Muscle layer of colon (tissue), 2 donors: ENCODE data around the gene ARHGEF19.

Source experiments
- H3K27ac ChIP-seq: one replicate; pipeline ENCODE4 v1.7.0; 2013; ENCODE audit warnings: low read depth, mild to moderate bottlenecking, low read length, moderate library complexity
- H3K27me3 ChIP-seq, 2 donors: one replicate each; pipeline ENCODE4 v1.7.0; 2013; ENCODE audit warnings: low read length in 2 of 2, mild to moderate bottlenecking in 2 of 2; ENCODE audit not compliant: insufficient read depth in 2 of 2, control insufficient read depth in 1 of 2
- H3K36me3 ChIP-seq: one replicate; pipeline ENCODE4 v1.7.0; 2013; ENCODE audit warnings: mild to moderate bottlenecking, low read length; ENCODE audit not compliant: insufficient read depth
- H3K4me1 ChIP-seq: one replicate; pipeline ENCODE4 v1.7.0; 2013; ENCODE audit warnings: mild to moderate bottlenecking, low read length; ENCODE audit not compliant: insufficient read depth
- H3K4me3 ChIP-seq, 2 donors: one replicate each; pipeline ENCODE4 v1.7.0; 2013; ENCODE audit warnings: low read length in 2 of 2, low read depth in 1 of 2, mild to moderate bottlenecking in 1 of 2, moderate library complexity in 1 of 2
- H3K9ac ChIP-seq: one replicate; pipeline ENCODE4 v1.7.0; 2013; ENCODE audit warnings: low read length
- H3K9me3 ChIP-seq: one replicate; pipeline ENCODE4 v1.7.0; 2013; ENCODE audit warnings: mild to moderate bottlenecking, low read length
- donor health status: abdominal sarcoma.
- donor health status: Adenocarcinoma of cecum.

Gene ARHGEF19

DNA sequence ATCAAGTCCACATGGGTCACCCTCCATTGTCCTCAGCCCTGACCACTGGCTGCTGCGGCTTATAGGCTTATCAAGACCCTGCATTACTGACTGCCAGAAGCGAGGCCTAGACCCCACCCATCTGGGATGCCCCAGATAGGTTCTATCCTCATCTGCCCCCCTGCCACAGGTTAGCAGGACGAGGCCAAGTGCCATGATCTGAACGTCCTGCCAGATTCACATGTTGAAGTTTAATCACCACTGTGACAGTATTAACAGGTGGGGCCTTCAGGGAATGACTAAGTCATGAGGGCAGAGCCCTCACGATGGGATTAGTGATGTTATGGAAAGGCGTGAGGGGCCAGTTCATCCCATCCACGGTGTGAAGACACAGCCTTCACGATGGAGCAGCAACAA is 30.8 kb upstream of the ARHGEF19 start:
- no peaks in the 10 kb centered on the region for H3K9me3 ChIP-seq
- no peak overlapping the region for H3K4me3 ChIP-seq
- H3K27me3 ChIP-seq = no peaks in the 10 kb centered on the region
- H3K4me1 ChIP-seq = peaks cover 17% of the 10 kb centered on the region
- H3K36me3 ChIP-seq = peaks cover 5% of the 10 kb centered on the region
- H3K27ac ChIP-seq = no peak overlapping the region
- H3K9ac ChIP-seq = no peak overlapping the region

DNA sequence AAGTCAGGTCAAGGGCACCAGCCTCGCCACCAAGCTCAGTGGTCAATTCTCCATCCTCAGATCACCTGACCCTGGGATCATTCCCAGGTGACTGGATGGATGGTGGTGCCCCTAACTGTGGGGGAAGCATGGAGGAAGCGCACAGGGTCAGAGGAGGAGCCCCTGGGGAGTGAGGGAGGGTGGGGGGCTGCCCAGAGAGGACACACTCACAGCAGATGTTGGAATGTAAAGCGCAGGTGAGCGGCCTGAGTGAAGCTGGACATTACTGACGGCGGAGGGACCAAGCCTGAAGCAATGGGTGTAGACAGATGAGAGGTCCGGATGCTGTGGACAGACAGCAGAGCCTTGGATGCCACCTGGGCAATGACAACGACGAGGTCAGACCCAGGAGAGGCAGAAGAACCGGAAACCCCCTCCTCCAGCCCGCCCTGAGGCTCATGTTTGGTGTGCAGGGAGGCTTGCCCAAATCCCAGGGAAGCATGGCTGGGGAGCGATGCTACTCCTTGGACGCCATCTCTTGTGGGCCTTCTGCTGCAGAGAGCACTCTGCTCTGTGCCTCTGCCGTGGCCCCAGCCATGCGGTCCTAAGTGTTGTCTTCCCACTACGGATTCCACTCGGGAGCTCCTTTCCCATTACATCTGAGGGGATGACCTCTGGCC is 30.2 kb upstream of the ARHGEF19 start:
- no peak overlapping the region for H3K27ac ChIP-seq
- no peaks in the 10 kb centered on the region for H3K27me3 ChIP-seq
- H3K9ac ChIP-seq = no peak overlapping the region
- no peak overlapping the region for H3K4me3 ChIP-seq
- no peaks in the 10 kb centered on the region for H3K9me3 ChIP-seq
- H3K36me3 ChIP-seq = peaks cover 5% of the 10 kb centered on the region
- H3K4me1 ChIP-seq = peaks cover 14% of the 10 kb centered on the region

DNA sequence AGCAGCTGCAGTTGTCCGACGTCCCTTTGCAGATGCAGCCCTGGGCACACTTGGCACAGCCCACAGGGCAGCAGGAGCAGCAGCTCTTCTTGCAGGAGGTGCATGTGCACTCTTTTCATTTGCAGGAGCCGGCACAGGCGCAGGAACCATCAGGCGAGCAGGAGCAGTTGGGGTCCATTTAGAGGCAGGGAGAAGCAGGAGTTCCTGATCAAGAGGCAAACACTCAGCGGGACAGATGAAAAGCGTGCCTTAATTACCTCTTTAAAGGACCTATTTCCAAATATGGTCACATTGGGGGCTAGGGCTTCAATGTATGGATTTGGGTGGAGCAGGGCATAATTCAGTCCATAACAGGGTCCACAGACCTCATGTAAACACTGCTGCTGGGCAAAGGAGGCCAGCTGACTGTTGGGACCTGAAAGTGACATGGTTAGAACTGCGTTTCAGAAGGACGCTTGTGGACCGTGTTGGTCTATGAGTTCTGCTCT is 28.8 kb upstream of the ARHGEF19 start:
- H3K4me3 ChIP-seq = no peak overlapping the region
- H3K27me3 ChIP-seq = no peaks in the 10 kb centered on the region
- H3K36me3 ChIP-seq = no peaks in the 10 kb centered on the region
- H3K9me3 ChIP-seq = no peaks in the 10 kb centered on the region
- no peak overlapping the region for H3K27ac ChIP-seq
- peaks cover 20% of the 10 kb centered on the region for H3K4me1 ChIP-seq
- no peak overlapping the region for H3K9ac ChIP-seq

DNA sequence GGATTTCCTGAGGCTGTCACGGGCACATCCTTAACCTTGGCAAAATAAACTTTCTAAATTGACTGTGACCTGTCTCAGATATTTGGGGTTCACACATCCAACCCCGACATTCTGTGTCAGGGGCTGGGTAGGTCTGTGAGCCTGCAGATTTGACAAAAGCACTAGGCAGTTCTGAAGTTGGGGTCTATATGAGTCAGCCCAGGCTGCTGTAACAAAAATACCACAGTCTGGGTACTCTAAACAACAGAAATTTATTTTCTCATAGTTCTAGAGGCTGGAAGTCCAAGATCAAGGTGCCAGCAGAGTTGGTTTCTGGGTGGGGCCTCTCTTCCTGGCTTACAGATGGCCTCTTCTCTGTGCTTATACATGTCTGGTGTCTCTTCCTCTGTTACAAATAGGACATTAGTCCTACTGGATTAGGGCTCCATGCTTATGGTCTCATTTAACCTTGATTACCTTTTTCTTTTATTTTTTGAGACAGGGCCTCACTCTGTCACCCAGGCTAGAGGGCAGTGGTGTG is 27.6 kb upstream of the ARHGEF19 start:
- Histone ChIP-seq H3K4me1 (peaks cover 24% of the 10 kb centered on the region), H3K27ac (no peak overlapping the region), H3K36me3 (no peaks in the 10 kb centered on the region), H3K27me3 (no peaks in the 10 kb centered on the region), H3K9me3 (no peaks in the 10 kb centered on the region), H3K4me3 (no peak overlapping the region), H3K9ac (no peak overlapping the region)

DNA sequence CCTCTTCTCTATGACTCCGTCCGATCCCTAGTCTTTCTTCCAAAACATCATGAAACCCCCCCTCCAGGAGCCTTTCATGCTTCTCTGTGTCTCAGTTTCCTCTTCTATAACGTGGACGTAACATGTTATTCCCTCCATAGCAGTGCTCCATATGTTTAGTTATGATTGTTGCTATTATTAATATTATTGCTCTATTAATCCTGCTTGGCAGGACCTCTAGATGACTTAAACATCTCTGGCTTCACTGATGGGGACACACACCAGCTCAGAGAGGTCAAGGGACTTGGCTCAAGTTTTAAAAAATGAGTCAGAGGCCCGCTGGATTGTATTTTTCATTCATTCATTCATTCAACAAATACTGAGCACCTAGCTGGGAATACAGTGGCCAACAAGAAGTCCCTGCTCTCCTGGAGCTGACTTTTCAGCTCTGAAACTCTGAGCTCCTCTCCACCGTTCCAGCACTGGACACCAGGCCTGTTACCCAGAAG is 24.9 kb upstream of the ARHGEF19 start:
- Histone ChIP-seq H3K4me1 (peaks cover 15% of the 10 kb centered on the region), H3K4me3 (peak overlapping the region; percentile 75 to 77)

DNA sequence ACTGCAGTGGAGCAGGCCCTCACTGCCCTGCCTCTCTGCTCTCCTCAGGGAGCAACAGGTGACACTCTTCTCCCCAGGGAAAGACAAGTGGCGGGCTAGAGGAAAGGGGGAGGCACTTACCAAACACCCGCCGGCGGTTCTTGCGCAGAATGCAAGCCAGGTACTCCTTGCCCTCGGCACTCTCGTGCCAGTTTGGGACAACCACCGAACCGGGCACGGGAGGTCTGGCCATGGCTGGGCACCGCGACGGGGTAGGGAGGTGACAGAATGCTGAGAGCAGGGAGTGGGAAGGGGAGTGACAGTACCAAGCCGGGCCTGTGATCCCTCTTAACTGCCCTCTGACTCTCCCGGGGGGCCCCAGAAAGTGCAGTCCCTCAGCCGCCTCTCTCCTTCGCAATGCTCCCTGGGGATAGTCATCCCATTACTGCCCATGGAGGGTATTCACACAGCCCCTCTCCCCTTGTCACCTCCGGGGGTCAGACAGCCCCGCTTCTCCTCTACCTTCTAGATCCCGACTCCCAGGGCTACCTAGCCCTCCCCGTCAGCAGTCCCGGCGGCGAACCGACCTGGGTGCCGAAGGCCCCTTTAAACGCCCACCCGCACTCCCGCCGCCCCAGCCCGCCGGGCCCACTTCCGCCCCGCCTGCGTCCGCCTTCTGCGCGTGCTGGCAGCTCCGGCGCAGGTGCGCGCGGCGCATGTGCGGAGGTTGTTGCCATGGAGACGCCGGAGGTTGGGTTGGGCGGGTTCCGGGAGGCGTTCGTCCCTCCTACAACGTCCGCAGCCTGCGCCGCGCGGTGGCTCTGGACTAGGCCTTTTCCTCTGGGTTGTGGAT is 24.3 kb upstream of the ARHGEF19 start, which contains the start of gene CPLANE2:
Gene CPLANE2 (minus strand): TSS at position 673 of the 832 bp plus-strand sequence. CDS start 441 bp downstream, at position 232.
- Histone ChIP-seq H3K4me1 (peaks cover 15% of the 10 kb centered on the region), H3K4me3 (peak within 1 kb of the TSS; percentile 75 to 77), H3K27ac (peak within 1 kb of the TSS; percentile 82), H3K9me3 (no peaks in the 10 kb centered on the region), H3K27me3 (no peaks in the 10 kb centered on the region), H3K36me3 (no peaks in the 10 kb centered on the region), H3K9ac (peak within 1 kb of the TSS; percentile 77)

More for the DNA sequence above, 24.9 kb upstream of the ARHGEF19 start:
- Histone ChIP-seq H3K27ac (peak overlapping the region; percentile 82), H3K9ac (no peak overlapping the region), H3K9me3 (no peaks in the 10 kb centered on the region), H3K27me3 (no peaks in the 10 kb centered on the region), H3K36me3 (no peaks in the 10 kb centered on the region)

DNA sequence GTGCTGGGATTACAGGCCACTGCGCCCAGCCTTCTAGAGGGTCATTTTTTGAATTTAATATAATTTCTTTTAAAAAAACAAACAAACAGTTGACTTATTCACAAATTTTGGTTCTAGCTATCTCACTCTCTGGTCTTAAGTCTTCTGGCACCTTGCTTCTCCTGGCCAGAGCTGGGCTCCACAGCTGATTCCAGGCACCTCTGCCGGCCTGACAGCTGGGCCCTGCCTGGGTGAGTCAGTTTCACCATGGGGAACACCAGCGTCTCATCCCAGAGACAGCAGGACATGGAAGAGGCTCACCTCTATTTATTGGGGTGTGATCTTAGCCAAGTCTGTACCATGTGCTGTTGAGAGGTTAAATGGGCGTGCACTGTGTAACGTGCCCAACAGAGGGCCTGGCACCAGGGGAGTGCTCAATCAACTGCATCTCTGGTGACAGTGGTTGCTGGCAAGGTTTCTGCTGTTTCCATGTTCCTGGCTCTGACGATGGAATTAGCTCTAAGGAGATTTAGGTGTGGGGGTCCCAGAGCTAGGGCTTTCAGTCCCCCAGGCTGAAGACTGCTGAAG is 23.6 kb upstream of the ARHGEF19 start:
- Histone ChIP-seq H3K27ac (peak overlapping the region; percentile 71), H3K4me1 (peaks cover 15% of the 10 kb centered on the region)

DNA sequence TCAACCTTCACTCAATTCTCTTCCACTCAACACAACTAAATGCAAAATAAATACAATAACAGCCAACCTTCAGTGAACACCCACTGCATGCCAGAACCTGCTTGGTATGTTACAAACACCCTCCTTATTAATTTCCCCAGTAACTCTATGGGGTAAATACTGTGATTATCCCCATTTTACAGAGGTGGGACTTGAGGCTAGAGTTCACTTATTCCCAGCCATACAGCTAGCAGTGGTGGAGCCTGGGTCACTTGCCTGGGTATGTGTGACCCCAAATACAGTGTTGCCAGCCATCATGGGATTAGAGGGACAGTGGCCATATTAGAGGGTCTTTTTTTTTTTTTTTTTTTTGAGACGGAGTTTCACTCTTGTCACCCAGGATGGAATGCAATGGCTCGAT is 22.9 kb upstream of the ARHGEF19 start:
- no peak overlapping the region for H3K27ac ChIP-seq
- H3K36me3 ChIP-seq = no peaks in the 10 kb centered on the region
- no peak overlapping the region for H3K4me3 ChIP-seq
- H3K9me3 ChIP-seq = no peaks in the 10 kb centered on the region
- no peaks in the 10 kb centered on the region for H3K27me3 ChIP-seq
- peaks cover 15% of the 10 kb centered on the region for H3K4me1 ChIP-seq
- no peak overlapping the region for H3K9ac ChIP-seq

More for the DNA sequence above, 23.6 kb upstream of the ARHGEF19 start:
- no peaks in the 10 kb centered on the region for H3K27me3 ChIP-seq
- H3K36me3 ChIP-seq = no peaks in the 10 kb centered on the region
- H3K9ac ChIP-seq = peak overlapping the region; percentile 77
- H3K9me3 ChIP-seq = no peaks in the 10 kb centered on the region
- peak overlapping the region; percentile 75 to 77 for H3K4me3 ChIP-seq

DNA sequence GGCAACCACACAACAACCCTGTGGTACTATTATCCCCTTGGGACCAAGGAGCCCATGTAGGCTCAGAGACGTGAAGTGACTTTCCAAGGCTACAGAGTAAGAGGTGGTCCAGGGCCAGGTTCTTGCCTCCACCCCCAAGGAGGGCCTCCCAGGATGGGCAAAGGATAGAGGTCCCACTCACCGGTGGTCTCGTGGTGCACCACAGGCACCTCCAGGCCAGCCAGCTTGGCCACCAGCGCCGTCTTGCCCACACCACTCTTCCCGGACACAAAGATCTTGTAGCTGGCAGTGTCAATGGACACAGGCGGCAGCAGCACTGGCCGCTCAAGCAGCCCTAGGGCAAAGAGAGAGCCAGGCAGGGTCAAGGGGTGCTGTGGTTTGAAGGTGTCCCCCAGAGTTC is 21.0 kb upstream of the ARHGEF19 start:
- H3K27me3 ChIP-seq = peaks cover 0 to 3% of the 10 kb centered on the region in 2 donors
- no peak overlapping the region for H3K9ac ChIP-seq
- peaks cover 15% of the 10 kb centered on the region for H3K4me1 ChIP-seq
- no peak overlapping the region for H3K4me3 ChIP-seq
- no peak overlapping the region for H3K27ac ChIP-seq
- no peaks in the 10 kb centered on the region for H3K9me3 ChIP-seq
- no peaks in the 10 kb centered on the region for H3K36me3 ChIP-seq

DNA sequence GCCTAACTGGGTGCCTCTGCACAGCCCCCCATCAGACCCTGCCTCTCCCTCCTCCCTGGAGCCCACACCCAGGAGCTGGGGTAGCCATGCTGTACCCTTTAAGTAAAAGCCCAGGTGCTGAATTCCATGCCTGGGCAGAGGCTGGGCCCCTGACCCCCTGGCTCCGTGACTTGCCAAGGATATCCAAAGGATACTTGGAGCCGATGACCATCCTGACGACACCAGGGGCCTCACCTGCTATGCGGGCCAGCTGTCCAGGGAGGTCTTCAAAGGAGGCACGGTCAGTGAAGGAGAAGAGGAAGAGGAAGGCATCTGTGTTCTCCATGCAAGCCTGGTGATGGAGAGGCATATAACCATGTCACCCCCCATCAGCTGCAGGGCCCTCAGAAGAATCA is 19.9 kb upstream of the ARHGEF19 start:
- Histone ChIP-seq H3K4me3 (no peak overlapping the region), H3K9ac (no peak overlapping the region), H3K36me3 (no peaks in the 10 kb centered on the region), H3K4me1 (peaks cover 9% of the 10 kb centered on the region), H3K27ac (no peak overlapping the region), H3K9me3 (no peaks in the 10 kb centered on the region), H3K27me3 (peaks cover 9 to 14% of the 10 kb centered on the region in 2 donors)
